ENCODE data around the gene EIF4G1. TPM values are rescaled to one million over a fixed set of nuclear protein-coding genes. Genes with fewer than 3 reads are reported as not detected.

The EIF4G1 gene
- total RNA-seq, 1 experiment from 2014 or later, result 798 TPM

DNA sequence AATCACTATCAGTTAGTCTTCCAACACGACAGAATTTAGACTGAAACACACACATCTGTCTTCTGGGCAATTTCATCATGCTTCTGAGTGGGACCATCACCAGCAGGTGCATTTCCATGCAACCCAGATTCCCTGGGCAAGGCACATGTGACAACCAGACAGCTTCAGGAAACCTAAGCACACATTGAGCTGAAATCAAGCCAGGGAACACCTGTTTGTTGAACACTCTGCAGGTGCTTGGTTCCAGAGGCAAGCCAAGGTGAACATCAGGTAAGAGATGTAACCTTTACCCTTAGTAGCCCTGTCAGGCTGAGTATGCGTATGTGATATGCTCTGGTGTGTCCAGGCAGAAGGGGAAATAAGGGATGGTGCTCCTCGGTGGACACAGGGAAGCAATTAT is 18.6 kb upstream of the EIF4G1 start:
- TF ChIP-seq, protein P1, sequence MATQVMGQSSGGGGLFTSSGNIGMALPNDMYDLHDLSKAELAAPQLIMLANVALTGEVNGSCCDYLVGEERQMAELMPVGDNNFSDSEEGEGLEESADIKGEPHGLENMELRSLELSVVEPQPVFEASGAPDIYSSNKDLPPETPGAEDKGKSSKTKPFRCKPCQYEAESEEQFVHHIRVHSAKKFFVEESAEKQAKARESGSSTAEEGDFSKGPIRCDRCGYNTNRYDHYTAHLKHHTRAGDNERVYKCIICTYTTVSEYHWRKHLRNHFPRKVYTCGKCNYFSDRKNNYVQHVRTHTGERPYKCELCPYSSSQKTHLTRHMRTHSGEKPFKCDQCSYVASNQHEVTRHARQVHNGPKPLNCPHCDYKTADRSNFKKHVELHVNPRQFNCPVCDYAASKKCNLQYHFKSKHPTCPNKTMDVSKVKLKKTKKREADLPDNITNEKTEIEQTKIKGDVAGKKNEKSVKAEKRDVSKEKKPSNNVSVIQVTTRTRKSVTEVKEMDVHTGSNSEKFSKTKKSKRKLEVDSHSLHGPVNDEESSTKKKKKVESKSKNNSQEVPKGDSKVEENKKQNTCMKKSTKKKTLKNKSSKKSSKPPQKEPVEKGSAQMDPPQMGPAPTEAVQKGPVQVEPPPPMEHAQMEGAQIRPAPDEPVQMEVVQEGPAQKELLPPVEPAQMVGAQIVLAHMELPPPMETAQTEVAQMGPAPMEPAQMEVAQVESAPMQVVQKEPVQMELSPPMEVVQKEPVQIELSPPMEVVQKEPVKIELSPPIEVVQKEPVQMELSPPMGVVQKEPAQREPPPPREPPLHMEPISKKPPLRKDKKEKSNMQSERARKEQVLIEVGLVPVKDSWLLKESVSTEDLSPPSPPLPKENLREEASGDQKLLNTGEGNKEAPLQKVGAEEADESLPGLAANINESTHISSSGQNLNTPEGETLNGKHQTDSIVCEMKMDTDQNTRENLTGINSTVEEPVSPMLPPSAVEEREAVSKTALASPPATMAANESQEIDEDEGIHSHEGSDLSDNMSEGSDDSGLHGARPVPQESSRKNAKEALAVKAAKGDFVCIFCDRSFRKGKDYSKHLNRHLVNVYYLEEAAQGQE (IDR thresholded peaks at IDR 0.05; ENCODE audit: insufficient read depth in 1 of 2, low read depth in 2 of 2, low read length in 1 of 2), result no peak
- no peak for TF ChIP-seq SIN3A (IDR thresholded peaks at IDR 0.05; ENCODE audit: borderline replicate concordance, insufficient read depth, low read depth, low read length)
- no peak for TF ChIP-seq TCF7L2 (IDR thresholded peaks at IDR 0.05; ENCODE audit: low read depth, low read length)
- no peak for TF ChIP-seq POLR2AphosphoS5 (IDR thresholded peaks at IDR 0.05; ENCODE audit: low read depth, low read length)
- TF ChIP-seq, protein P2, sequence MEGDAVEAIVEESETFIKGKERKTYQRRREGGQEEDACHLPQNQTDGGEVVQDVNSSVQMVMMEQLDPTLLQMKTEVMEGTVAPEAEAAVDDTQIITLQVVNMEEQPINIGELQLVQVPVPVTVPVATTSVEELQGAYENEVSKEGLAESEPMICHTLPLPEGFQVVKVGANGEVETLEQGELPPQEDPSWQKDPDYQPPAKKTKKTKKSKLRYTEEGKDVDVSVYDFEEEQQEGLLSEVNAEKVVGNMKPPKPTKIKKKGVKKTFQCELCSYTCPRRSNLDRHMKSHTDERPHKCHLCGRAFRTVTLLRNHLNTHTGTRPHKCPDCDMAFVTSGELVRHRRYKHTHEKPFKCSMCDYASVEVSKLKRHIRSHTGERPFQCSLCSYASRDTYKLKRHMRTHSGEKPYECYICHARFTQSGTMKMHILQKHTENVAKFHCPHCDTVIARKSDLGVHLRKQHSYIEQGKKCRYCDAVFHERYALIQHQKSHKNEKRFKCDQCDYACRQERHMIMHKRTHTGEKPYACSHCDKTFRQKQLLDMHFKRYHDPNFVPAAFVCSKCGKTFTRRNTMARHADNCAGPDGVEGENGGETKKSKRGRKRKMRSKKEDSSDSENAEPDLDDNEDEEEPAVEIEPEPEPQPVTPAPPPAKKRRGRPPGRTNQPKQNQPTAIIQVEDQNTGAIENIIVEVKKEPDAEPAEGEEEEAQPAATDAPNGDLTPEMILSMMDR (IDR thresholded peaks at IDR 0.05), result no peak
- no peak overlapping the region for H3K4me3 ChIP-seq (ENCODE audit: low read depth in 2 of 2, low read length in 2 of 2)
- no peak for ATAC-seq
- DNase-seq (ENCODE audit: low read depth, low spot score), result no peak
- no peaks in the 10 kb centered on the region for H3K9me3 ChIP-seq (ENCODE audit: control insufficient read depth, insufficient read depth, low read depth, low read length)
- ChIA-PET CTCF (no interaction called here), POLR2A (no interaction called here)
- peaks cover 13% of the 10 kb centered on the region for H3K36me3 ChIP-seq (ENCODE audit: control insufficient read depth, insufficient read depth, low read length)
- no TSS peak for BruUV-seq (replicated peaks)
- in situ Hi-C loops (cut with HindIII; ENCODE audit: low pct_unique_long_range_greater_than_20kb, low sequenced_read_pairs), result no loop called here
- no peak overlapping the region for H3K27ac ChIP-seq (ENCODE audit: low read length)
- peaks cover 7% of the 10 kb centered on the region; the same call in 1 of the 2 replicates for H3K4me1 ChIP-seq (ENCODE audit: control insufficient read depth, insufficient read depth, low read length)
- intact Hi-C loops (cut with micrococcal nuclease; ENCODE audit: unreplicated experiment), result no loop called here
- no peaks in the 10 kb centered on the region for H3K27me3 ChIP-seq (ENCODE audit: control insufficient read depth, insufficient read depth, low read length)

DNA sequence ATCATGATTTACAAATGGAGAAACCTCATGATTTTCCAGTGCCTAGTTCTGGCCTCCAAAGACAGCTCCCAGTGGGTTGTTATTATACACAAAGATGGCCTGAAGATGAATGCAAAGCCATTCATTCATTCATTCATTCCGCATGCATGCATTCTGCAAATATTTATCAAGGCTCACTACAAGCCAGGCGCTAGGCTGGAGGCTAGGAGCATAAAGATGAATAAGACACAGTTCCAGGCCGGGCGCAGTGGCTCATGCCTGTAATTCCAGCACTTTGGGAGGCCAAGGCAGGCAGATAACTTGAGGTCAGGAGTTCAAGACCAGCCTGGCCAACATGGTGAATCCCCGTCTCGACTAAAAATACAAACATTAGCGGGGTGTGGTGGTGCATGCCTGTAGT is 17.8 kb upstream of the EIF4G1 start:
- no peak for ATAC-seq
- Histone ChIP-seq H3K27ac (ENCODE audit: low read length) (no peak overlapping the region), H3K9me3 (ENCODE audit: control insufficient read depth, insufficient read depth, low read depth, low read length) (no peaks in the 10 kb centered on the region), H3K27me3 (ENCODE audit: control insufficient read depth, insufficient read depth, low read length) (no peaks in the 10 kb centered on the region), H3K4me1 (ENCODE audit: control insufficient read depth, insufficient read depth, low read length) (peaks cover 8% of the 10 kb centered on the region; the same call in 1 of the 2 replicates), H3K4me3 (ENCODE audit: low read depth in 2 of 2, low read length in 2 of 2) (no peak overlapping the region), H3K36me3 (ENCODE audit: control insufficient read depth, insufficient read depth, low read length) (peaks cover 19% of the 10 kb centered on the region)
- intact Hi-C loops (cut with micrococcal nuclease; ENCODE audit: unreplicated experiment), result no loop called here
- no TSS peak for BruUV-seq (replicated peaks)
- TF ChIP-seq POLR2AphosphoS5 (IDR thresholded peaks at IDR 0.05; ENCODE audit: low read depth, low read length) (no peak), SIN3A (IDR thresholded peaks at IDR 0.05; ENCODE audit: borderline replicate concordance, insufficient read depth, low read depth, low read length) (no peak), TCF7L2 (IDR thresholded peaks at IDR 0.05; ENCODE audit: low read depth, low read length) (no peak)
- TF ChIP-seq, protein P2 (IDR thresholded peaks at IDR 0.05), result no peak
- TF ChIP-seq, protein P1 (IDR thresholded peaks at IDR 0.05; ENCODE audit: insufficient read depth in 1 of 2, low read depth in 2 of 2, low read length in 1 of 2), result no peak
- in situ Hi-C loops (cut with HindIII; ENCODE audit: low pct_unique_long_range_greater_than_20kb, low sequenced_read_pairs), result no loop called here
- POLR2A ChIA-PET, result no interaction called here
- no peak for DNase-seq (ENCODE audit: low read depth, low spot score)
- CTCF ChIA-PET, result no interaction called here
